ENCODE data around the gene CERS3.

DNA sequence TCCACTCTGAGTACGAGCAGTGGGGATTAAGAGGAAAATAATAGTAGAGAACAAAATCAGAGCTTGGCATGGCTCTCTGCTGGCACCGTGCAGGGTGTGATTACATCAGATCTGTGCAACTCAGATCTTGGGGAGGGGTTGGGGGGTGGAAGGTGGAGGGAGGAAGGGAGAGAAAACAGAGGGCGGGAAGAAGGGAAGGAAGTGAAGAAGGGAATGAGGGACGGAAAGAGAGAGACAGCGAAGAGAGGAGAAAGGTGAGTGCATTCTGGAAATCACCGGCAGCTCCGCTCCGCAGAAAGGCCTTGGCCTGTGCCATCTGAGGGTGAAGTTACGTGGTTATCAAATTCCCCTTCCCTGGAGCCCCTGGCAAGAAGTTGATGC is 156.0 kb downstream of the CERS3 start:
- TF ChIP-seq, protein P1, sequence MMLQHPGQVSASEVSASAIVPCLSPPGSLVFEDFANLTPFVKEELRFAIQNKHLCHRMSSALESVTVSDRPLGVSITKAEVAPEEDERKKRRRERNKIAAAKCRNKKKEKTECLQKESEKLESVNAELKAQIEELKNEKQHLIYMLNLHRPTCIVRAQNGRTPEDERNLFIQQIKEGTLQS (IDR thresholded peaks at IDR 0.05; ENCODE audit: borderline replicate concordance, extremely low read depth, low read depth, low read length), result no peak
- TF ChIP-seq RAD51 (IDR thresholded peaks at IDR 0.05), result no peak
- TF ChIP-seq, protein P2, sequence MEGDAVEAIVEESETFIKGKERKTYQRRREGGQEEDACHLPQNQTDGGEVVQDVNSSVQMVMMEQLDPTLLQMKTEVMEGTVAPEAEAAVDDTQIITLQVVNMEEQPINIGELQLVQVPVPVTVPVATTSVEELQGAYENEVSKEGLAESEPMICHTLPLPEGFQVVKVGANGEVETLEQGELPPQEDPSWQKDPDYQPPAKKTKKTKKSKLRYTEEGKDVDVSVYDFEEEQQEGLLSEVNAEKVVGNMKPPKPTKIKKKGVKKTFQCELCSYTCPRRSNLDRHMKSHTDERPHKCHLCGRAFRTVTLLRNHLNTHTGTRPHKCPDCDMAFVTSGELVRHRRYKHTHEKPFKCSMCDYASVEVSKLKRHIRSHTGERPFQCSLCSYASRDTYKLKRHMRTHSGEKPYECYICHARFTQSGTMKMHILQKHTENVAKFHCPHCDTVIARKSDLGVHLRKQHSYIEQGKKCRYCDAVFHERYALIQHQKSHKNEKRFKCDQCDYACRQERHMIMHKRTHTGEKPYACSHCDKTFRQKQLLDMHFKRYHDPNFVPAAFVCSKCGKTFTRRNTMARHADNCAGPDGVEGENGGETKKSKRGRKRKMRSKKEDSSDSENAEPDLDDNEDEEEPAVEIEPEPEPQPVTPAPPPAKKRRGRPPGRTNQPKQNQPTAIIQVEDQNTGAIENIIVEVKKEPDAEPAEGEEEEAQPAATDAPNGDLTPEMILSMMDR (IDR thresholded peaks at IDR 0.05 in 2 of 3, conservative IDR thresholded peaks at IDR 0.05 in 1 of 3; ENCODE audit: control insufficient read depth in 2 of 3, extremely low read depth in 1 of 3, insufficient read depth in 1 of 3, low read depth in 3 of 3, low read length in 3 of 3), result no peak
- TF ChIP-seq, protein P3, sequence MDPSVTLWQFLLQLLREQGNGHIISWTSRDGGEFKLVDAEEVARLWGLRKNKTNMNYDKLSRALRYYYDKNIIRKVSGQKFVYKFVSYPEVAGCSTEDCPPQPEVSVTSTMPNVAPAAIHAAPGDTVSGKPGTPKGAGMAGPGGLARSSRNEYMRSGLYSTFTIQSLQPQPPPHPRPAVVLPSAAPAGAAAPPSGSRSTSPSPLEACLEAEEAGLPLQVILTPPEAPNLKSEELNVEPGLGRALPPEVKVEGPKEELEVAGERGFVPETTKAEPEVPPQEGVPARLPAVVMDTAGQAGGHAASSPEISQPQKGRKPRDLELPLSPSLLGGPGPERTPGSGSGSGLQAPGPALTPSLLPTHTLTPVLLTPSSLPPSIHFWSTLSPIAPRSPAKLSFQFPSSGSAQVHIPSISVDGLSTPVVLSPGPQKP (IDR thresholded peaks at IDR 0.05; ENCODE audit: low read depth, low read length), result no peak
- TF ChIP-seq, protein P4, sequence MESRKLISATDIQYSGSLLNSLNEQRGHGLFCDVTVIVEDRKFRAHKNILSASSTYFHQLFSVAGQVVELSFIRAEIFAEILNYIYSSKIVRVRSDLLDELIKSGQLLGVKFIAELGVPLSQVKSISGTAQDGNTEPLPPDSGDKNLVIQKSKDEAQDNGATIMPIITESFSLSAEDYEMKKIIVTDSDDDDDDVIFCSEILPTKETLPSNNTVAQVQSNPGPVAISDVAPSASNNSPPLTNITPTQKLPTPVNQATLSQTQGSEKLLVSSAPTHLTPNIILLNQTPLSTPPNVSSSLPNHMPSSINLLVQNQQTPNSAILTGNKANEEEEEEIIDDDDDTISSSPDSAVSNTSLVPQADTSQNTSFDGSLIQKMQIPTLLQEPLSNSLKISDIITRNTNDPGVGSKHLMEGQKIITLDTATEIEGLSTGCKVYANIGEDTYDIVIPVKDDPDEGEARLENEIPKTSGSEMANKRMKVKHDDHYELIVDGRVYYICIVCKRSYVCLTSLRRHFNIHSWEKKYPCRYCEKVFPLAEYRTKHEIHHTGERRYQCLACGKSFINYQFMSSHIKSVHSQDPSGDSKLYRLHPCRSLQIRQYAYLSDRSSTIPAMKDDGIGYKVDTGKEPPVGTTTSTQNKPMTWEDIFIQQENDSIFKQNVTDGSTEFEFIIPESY (IDR thresholded peaks at IDR 0.05), result no peak
- TF ChIP-seq CBX5 (IDR thresholded peaks at IDR 0.05; ENCODE audit: low read depth), result no peak
- TF ChIP-seq POLR2A (IDR thresholded peaks at IDR 0.05; ENCODE audit: low read depth, low read length), result no peak
